ENCODE data around the gene RAB11FIP4. TPM values are rescaled to one million over a fixed set of nuclear protein-coding genes. Genes with fewer than 3 reads are reported as not detected.

RAB11FIP4 gene
- total RNA-seq, 1 experiment from 2014 or later: 10.8 TPM

DNA sequence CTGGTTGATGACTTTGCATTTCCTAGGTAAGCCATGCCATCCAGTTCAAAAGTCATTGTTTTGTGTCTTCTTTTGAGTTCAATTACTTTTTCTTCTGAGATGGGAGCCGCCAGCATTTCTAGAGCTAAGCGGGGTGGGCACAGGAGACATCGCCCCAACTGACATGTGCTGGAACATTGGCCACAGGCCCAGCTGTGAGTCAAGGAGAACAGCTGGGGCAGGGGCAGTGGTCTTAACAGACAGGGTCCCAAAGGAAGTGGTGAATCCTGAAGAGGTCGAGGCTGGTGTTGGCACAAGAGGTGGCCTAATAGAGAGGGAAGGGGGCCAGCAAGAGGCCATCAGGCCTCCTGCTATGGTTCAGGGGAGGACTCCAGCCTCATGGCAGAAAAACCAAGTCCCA, 17.1 kb downstream of the RAB11FIP4 start:
- CTCF ChIA-PET: no interaction called here
- Histone ChIP-seq H3K4me1 (ENCODE audit: control insufficient read depth, insufficient read depth, low read length) (no peaks in the 10 kb centered on the region), H3K4me3 (ENCODE audit: low read depth in 2 of 2, low read length in 2 of 2) (no peak overlapping the region), H3K9me3 (ENCODE audit: control insufficient read depth, insufficient read depth, low read depth, low read length) (no peaks in the 10 kb centered on the region), H3K36me3 (ENCODE audit: control insufficient read depth, insufficient read depth, low read length) (no peaks in the 10 kb centered on the region), H3K27ac (ENCODE audit: low read length) (no peak overlapping the region), H3K27me3 (ENCODE audit: control insufficient read depth, insufficient read depth, low read length) (no peaks in the 10 kb centered on the region)
- ATAC-seq (no peak), DNase-seq (ENCODE audit: low read depth, low spot score) (no peak)
- TF ChIP-seq, protein P1, sequence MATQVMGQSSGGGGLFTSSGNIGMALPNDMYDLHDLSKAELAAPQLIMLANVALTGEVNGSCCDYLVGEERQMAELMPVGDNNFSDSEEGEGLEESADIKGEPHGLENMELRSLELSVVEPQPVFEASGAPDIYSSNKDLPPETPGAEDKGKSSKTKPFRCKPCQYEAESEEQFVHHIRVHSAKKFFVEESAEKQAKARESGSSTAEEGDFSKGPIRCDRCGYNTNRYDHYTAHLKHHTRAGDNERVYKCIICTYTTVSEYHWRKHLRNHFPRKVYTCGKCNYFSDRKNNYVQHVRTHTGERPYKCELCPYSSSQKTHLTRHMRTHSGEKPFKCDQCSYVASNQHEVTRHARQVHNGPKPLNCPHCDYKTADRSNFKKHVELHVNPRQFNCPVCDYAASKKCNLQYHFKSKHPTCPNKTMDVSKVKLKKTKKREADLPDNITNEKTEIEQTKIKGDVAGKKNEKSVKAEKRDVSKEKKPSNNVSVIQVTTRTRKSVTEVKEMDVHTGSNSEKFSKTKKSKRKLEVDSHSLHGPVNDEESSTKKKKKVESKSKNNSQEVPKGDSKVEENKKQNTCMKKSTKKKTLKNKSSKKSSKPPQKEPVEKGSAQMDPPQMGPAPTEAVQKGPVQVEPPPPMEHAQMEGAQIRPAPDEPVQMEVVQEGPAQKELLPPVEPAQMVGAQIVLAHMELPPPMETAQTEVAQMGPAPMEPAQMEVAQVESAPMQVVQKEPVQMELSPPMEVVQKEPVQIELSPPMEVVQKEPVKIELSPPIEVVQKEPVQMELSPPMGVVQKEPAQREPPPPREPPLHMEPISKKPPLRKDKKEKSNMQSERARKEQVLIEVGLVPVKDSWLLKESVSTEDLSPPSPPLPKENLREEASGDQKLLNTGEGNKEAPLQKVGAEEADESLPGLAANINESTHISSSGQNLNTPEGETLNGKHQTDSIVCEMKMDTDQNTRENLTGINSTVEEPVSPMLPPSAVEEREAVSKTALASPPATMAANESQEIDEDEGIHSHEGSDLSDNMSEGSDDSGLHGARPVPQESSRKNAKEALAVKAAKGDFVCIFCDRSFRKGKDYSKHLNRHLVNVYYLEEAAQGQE (IDR thresholded peaks at IDR 0.05; ENCODE audit: insufficient read depth in 1 of 2, low read depth in 2 of 2, low read length in 1 of 2): no peak
- TF ChIP-seq SIN3A (IDR thresholded peaks at IDR 0.05; ENCODE audit: borderline replicate concordance, insufficient read depth, low read depth, low read length): no peak
- TF ChIP-seq POLR2AphosphoS5 (IDR thresholded peaks at IDR 0.05; ENCODE audit: low read depth, low read length): no peak
- TF ChIP-seq, protein P2, sequence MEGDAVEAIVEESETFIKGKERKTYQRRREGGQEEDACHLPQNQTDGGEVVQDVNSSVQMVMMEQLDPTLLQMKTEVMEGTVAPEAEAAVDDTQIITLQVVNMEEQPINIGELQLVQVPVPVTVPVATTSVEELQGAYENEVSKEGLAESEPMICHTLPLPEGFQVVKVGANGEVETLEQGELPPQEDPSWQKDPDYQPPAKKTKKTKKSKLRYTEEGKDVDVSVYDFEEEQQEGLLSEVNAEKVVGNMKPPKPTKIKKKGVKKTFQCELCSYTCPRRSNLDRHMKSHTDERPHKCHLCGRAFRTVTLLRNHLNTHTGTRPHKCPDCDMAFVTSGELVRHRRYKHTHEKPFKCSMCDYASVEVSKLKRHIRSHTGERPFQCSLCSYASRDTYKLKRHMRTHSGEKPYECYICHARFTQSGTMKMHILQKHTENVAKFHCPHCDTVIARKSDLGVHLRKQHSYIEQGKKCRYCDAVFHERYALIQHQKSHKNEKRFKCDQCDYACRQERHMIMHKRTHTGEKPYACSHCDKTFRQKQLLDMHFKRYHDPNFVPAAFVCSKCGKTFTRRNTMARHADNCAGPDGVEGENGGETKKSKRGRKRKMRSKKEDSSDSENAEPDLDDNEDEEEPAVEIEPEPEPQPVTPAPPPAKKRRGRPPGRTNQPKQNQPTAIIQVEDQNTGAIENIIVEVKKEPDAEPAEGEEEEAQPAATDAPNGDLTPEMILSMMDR (IDR thresholded peaks at IDR 0.05): no peak
- TF ChIP-seq TCF7L2 (IDR thresholded peaks at IDR 0.05; ENCODE audit: low read depth, low read length): no peak
- intact Hi-C loops (cut with micrococcal nuclease; ENCODE audit: unreplicated experiment) (no loop called here), in situ Hi-C loops (cut with HindIII; ENCODE audit: low pct_unique_long_range_greater_than_20kb, low sequenced_read_pairs) (no loop called here)
- no TSS peak for BruUV-seq (replicated peaks)
- POLR2A ChIA-PET: no interaction called here

DNA sequence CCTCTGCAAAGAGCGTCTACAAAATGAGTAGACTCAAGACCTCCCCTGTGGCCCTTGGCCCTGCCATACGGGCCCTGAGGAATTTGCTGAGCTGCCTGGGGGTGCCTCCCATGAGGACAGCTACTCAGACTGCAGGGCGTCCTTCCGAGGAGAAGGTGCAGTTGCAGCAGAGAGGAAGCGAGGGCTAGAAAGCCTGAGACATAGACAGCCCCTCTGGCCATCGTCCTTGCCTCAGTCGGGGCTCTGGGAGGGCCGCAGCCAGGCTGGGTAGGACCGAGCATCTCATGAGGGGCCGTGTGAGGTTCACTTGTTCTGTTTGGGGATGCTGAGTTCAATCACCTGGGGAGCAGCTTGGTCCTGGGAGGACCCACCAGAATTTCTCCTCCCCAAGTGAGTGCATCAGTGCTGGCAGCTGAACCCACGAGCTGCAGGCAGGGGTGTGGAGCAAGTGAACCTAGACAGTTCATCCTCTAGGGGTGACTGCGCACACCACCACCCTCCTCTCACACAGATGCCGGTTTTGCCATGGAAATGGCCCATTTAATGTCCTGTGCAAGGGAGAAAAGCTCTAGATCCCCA, 20.3 kb downstream of the RAB11FIP4 start:
- no peak for ATAC-seq
- ChIA-PET CTCF (interaction anchor here (0.6 kb wide), 1 partner anchor 23 kb away, joined by 3 read pairs; no protein-coding TSS in a partner anchor), POLR2A (no interaction called here)
- Histone ChIP-seq H3K9me3 (ENCODE audit: control insufficient read depth, insufficient read depth, low read depth, low read length) (no peaks in the 10 kb centered on the region), H3K36me3 (ENCODE audit: control insufficient read depth, insufficient read depth, low read length) (no peaks in the 10 kb centered on the region), H3K4me3 (ENCODE audit: low read depth in 2 of 2, low read length in 2 of 2) (no peak overlapping the region), H3K27ac (ENCODE audit: low read length) (no peak overlapping the region), H3K27me3 (ENCODE audit: control insufficient read depth, insufficient read depth, low read length) (no peaks in the 10 kb centered on the region), H3K4me1 (ENCODE audit: control insufficient read depth, insufficient read depth, low read length) (no peaks in the 10 kb centered on the region)
- TF ChIP-seq, protein P2 (IDR thresholded peaks at IDR 0.05): no peak
- TF ChIP-seq, protein P1 (IDR thresholded peaks at IDR 0.05; ENCODE audit: insufficient read depth in 1 of 2, low read depth in 2 of 2, low read length in 1 of 2): no peak
- no peak for TF ChIP-seq POLR2AphosphoS5 (IDR thresholded peaks at IDR 0.05; ENCODE audit: low read depth, low read length)
- TF ChIP-seq SIN3A (IDR thresholded peaks at IDR 0.05; ENCODE audit: borderline replicate concordance, insufficient read depth, low read depth, low read length): no peak
- no peak for TF ChIP-seq TCF7L2 (IDR thresholded peaks at IDR 0.05; ENCODE audit: low read depth, low read length)
- in situ Hi-C loops (cut with HindIII; ENCODE audit: low pct_unique_long_range_greater_than_20kb, low sequenced_read_pairs) (no loop called here), intact Hi-C loops (cut with micrococcal nuclease; ENCODE audit: unreplicated experiment) (no loop called here)
- DNase-seq (ENCODE audit: low read depth, low spot score): no peak
- no TSS peak for BruUV-seq (replicated peaks)
